ENCODE measurements around the gene SIL1. TPM values are rescaled to one million over a fixed set of nuclear protein-coding genes. Genes with fewer than 3 reads are reported as not detected.

Gene SIL1
- total and polyA plus RNA-seq, 9 of the 15 experiments (the other 6 are each of a cell fraction or from before 2014, with no cell fraction given), result 1.3 to 30.5 (median 18.1) TPM

DNA sequence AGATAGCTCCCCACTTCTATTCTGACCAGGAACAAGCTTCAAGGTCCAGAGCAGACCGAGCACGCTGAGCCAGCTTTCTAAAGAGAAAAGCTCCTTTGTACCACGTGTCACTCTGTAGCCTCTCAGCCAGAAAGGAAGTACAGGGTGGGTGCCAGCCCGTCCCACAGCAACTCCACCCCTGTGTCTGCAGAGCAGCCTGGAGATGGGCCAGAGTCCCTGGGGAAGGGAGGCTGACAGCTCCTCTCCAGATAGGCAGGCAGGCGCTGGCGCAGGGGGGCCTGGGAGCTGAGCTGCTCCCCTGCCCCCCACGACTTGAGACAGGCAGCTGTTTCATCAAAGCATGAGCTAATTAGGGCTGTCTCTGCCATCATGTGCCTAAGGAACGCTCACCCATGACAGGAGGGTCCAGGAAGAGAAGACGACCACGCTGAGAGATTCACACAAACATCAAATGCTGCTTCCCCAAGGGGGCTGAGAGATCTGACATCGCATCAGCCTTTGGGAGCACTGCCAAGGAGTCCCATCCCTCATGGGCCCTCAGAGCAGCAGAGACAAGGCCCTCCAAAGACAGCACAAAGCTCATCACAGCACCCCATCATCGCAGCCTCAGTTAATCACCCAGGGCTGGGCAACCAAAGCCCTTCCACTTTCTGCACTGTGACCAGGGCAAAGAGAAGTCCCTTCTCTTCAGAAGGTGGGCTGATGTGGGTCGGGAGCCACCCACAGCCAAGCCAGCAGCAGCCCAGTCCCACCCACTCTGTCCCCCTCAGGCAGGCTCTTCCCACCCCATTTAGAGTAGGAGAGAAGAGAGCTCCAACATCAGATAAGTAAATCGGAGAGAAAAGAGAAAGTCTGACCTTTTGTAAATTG, 244.5 kb downstream of the SIL1 start:
- intact Hi-C loops (cut with micrococcal nuclease), result no loop called here
- H3K4me2 ChIP-seq (ENCODE audit: insufficient read depth, low read length), result no peak overlapping the region
- FAIRE-seq, result no peak
- TF ChIP-seq ARHGAP35 (IDR thresholded peaks at IDR 0.05; ENCODE audit: partially characterized antibody), result no peak
- 0 out of 2 replicates have a peak, but pooled peaks have one; percentile 35 for TF ChIP-seq USF2 (CRISPR knock-in tag; IDR thresholded peaks at IDR 0.05)
- no peak for TF ChIP-seq ZNF274 (IDR thresholded peaks at IDR 0.05; ENCODE audit: borderline replicate concordance, low read depth, low read length)
- TF ChIP-seq GATA2 (CRISPR knock-in tag; IDR thresholded peaks at IDR 0.05), result no peak
- no peak for TF ChIP-seq POLR3A (IDR thresholded peaks at IDR 0.05; ENCODE audit: borderline replicate concordance, extremely low read depth, insufficient read depth, insufficient read length)
- no peak for TF ChIP-seq ILF3 (IDR thresholded peaks at IDR 0.05; ENCODE audit: borderline replicate concordance)
- TF ChIP-seq TEAD2 (tag; IDR thresholded peaks at IDR 0.05), result no peak
- TF ChIP-seq CCAR2 (IDR thresholded peaks at IDR 0.05; ENCODE audit: low read depth, low read length), result no peak
- no peak for TF ChIP-seq BDP1 (IDR thresholded peaks at IDR 0.05; ENCODE audit: insufficient read depth, insufficient read length)
- TF ChIP-seq PRDM10 (IDR thresholded peaks at IDR 0.05; ENCODE audit: partially characterized antibody), result no peak
- no peak for TF ChIP-seq ZNF143 (CRISPR knock-in tag; IDR thresholded peaks at IDR 0.05)
- TF ChIP-seq, protein P1, sequence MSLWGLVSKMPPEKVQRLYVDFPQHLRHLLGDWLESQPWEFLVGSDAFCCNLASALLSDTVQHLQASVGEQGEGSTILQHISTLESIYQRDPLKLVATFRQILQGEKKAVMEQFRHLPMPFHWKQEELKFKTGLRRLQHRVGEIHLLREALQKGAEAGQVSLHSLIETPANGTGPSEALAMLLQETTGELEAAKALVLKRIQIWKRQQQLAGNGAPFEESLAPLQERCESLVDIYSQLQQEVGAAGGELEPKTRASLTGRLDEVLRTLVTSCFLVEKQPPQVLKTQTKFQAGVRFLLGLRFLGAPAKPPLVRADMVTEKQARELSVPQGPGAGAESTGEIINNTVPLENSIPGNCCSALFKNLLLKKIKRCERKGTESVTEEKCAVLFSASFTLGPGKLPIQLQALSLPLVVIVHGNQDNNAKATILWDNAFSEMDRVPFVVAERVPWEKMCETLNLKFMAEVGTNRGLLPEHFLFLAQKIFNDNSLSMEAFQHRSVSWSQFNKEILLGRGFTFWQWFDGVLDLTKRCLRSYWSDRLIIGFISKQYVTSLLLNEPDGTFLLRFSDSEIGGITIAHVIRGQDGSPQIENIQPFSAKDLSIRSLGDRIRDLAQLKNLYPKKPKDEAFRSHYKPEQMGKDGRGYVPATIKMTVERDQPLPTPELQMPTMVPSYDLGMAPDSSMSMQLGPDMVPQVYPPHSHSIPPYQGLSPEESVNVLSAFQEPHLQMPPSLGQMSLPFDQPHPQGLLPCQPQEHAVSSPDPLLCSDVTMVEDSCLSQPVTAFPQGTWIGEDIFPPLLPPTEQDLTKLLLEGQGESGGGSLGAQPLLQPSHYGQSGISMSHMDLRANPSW (CRISPR knock-in tag; IDR thresholded peaks at IDR 0.05), result no peak
- TF ChIP-seq RAD51 (IDR thresholded peaks at IDR 0.05; ENCODE audit: borderline replicate concordance, low read depth), result peak; percentile 57; the same call in 1 of the 2 replicates
- TF ChIP-seq NRF1 (conservative IDR thresholded peaks at IDR 0.05 in 1 of 2, IDR thresholded peaks at IDR 0.05 in 1 of 2), result peak; percentile 31 to 42; a peak in 3 of 4 replicates

More for the DNA sequence above, 244.5 kb downstream of the SIL1 start:
- H2AFZ ChIP-seq (ENCODE audit: low read depth, low read length), result no peak overlapping the region; the same call in 1 of the 2 replicates
- no peak overlapping the region for H3K4me3 ChIP-seq
- no peak overlapping the region for H3K27ac ChIP-seq (ENCODE audit: extremely low read depth, low read depth, low read length)
- peaks cover 0 to 17% of the 10 kb centered on the region in 2 experiments; a peak in 3 of 5 replicates for H3K4me1 ChIP-seq (replicated peaks in 1 of 2; ENCODE audit: control insufficient read depth in 2 of 2, insufficient read depth in 2 of 2, low read length in 2 of 2)
- no peaks in the 10 kb centered on the region for H3K79me2 ChIP-seq (ENCODE audit: control insufficient read depth, insufficient read depth, low read length)
- ChIA-PET CTCF (ENCODE audit: low intra/inter-chr PET ratio) (no interaction called here), POLR2A (interaction anchor here (0.5 to 3.2 kb wide), 7 partner anchors 12 to 169 kb away, joined by 3 to 8 read pairs (median 3); no protein-coding TSS in a partner anchor)
- WGBS (ENCODE audit: insufficient coverage, low coverage, missing lambda C conversion rate), result 25% methylated on average over 14 of the region's 14 CpGs
- no peaks in the 10 kb centered on the region for H3K9me1 ChIP-seq (ENCODE audit: control insufficient read depth, insufficient read depth, low read length)
- H4K20me1 ChIP-seq (replicated peaks; ENCODE audit: control insufficient read depth, insufficient read depth, low read length), result no peaks in the 10 kb centered on the region
- DNase-seq (ENCODE audit: extremely low read depth in 1 of 4, low spot score in 3 of 4), result peak in 2 of 4 experiments; percentile 33 to 39
- ATAC-seq, result peak; percentile 70
- H3K27me3 ChIP-seq (ENCODE audit: control insufficient read depth in 2 of 2, insufficient read depth in 2 of 2, low read length in 2 of 2), result no peaks in the 10 kb centered on the region
- H3K9me3 ChIP-seq (replicated peaks; ENCODE audit: control insufficient read depth, insufficient read depth, low read depth, low read length), result no peaks in the 10 kb centered on the region
- in situ Hi-C loops (cut with MboI), result no loop called here
- BruUV-seq (replicated peaks), result no TSS peak
- H3K36me3 ChIP-seq (ENCODE audit: control insufficient read depth, insufficient read depth, low read length), result no peaks in the 10 kb centered on the region
- peak overlapping the region in 1 of 2 experiments; percentile 81; a peak in 2 of 4 replicates for H3K9ac ChIP-seq (ENCODE audit: insufficient read depth in 1 of 2, low read depth in 2 of 2, low read length in 2 of 2)
